NCI-H128 (cell line): ENCODE data around the gene DCTN4.

Source experiments
- DNase-seq: peaks from one replicate; lab custom pipeline; 2025; ENCODE audit not compliant: unreplicated experiment; lab: John Stamatoyannopoulos, UW

DCTN4 gene

GRCh38 chr5:150740992-150741391 lies 17.8 kb downstream of the DCTN4 start:
- no peak for DNase-seq

DNA sequence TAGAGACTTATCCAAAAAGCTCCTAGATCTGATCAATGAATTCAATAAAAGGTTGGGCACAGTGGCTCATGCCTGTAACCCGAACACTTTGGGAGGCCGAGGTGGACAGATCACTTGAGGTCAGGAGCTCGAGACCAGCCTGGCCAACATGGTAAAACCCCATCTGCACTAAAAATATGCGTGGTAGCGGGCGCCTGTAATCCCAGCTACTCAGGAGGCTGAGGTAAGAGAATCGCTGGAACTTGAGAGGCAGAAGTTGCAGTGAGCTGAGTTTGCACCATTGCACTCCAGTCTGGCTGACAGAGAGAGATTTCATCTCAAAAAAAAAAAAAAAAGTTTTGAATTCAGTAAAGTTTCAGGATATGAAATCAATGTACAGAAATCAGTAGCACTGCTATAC lies 20.0 kb downstream of the DCTN4 start:
- no peak for DNase-seq

DNA sequence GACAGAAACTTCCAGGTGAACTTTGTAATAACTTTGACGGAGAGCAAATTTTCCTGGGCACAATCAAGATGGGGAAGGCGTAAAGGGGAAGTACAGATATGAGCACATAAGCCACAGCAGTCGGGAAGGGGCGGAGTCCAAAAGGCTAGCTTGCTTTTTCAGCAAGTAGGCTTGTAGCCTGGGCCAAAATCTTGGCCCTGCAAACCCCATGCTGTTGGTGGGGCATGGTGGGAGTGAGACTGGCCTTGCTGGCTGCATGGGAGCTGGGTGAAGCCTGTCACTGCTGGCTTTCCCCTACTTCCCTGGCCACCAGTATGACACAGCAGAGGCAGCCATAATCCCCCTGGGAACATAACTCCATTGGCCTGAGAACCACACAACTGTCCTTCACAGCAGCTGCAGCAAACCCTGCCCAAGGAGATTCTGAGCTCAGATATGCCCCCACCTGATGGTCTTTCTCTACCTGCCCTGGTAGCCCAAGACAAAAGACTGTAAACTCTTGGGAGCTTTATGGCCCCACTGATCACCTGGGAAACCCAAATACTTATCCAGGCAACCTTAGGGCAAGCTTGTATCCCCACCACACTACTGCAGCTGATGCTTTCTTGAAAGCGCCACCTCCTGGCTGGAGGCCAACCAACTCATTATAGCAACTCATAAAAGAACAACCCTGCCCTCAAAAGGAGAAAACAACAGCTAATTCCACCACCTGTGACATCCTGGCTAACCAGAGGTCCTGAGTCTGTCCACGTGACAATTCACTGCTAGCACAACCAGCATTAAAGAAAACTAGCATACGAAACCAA lies 24.0 kb downstream of the DCTN4 start:
- DNase-seq: no peak

DNA sequence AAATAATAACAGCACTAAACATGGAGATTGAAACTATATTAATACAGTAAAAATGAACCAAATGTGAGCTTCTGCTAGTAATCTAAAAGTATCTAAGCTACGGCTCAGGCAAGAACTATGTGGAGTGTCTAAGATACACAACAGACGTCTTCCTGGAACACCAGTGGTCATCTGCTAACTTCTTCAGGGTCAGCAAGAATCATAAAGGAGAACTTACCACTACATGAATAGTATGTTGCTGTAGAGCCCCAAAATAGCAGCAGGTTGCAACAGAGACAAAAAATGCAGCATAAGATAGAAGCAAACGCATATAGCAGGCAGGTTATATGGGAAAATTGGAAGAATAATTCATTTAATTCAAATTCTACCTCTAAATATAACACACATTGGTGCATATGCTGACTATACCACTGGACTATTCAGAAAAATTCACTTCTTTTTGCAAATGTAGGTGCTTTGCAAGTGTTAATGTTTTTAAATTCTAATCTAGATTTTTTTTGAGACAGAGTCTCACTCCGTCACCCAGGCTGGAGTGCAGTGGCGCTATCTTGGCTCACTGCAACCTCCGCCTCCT lies 27.1 kb downstream of the DCTN4 start:
- no peak for DNase-seq

- no peak for DNase-seq
Observed at GRCh38 chr5:150729859-150730258, 29.0 kb downstream of the DCTN4 start.

GRCh38 chr5:150723845-150724244 lies 35.0 kb downstream of the DCTN4 start:
- no peak for DNase-seq

- no peak for DNase-seq
Observed at GRCh38 chr5:150710165-150710564, 48.7 kb downstream of the DCTN4 start.

GRCh38 chr5:150706776-150707390 lies 51.9 kb downstream of the DCTN4 start:
- no peak for DNase-seq

GRCh38 chr5:150703762-150704161 lies 55.1 kb downstream of the DCTN4 start:
- DNase-seq: no peak

GRCh38 chr5:150700594-150701377 lies 58.0 kb downstream of the DCTN4 start, which contains the start of gene RBM22:
TSS of gene RBM22 (minus strand) at chr5:150701062. CDS start at chr5:150700985, 77 bp downstream.
- peak; percentile 82 for DNase-seq

- DNase-seq: no peak
Observed at GRCh38 chr5:150700246-150700593, 58.6 kb downstream of the DCTN4 start.

GRCh38 chr5:150694612-150695011 lies 64.2 kb downstream of the DCTN4 start:
- no peak for DNase-seq

- DNase-seq: no peak
Observed at GRCh38 chr5:150692276-150692675, 66.5 kb downstream of the DCTN4 start.

- no peak for DNase-seq
Observed at GRCh38 chr5:150690760-150691159, 68.1 kb downstream of the DCTN4 start.

DNA sequence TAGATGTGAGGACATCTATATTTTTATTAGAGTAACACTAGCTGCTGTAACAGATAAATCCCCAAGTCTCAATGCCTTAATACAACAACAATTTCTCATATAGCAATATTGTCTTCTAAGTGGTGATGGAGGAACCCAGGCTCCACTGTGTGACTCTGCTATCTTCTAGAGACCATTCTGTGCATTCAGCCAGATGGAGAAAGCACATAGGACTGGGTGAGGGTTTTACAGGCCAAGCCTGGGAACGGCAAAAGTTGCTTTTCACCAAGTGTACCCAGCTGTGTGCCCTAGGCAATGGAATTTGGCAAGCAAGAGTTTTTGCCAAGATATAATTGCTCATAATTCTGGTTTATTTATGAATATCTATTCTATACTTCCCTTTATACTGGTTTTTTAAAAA lies 69.7 kb downstream of the DCTN4 start:
- no peak for DNase-seq

DNA sequence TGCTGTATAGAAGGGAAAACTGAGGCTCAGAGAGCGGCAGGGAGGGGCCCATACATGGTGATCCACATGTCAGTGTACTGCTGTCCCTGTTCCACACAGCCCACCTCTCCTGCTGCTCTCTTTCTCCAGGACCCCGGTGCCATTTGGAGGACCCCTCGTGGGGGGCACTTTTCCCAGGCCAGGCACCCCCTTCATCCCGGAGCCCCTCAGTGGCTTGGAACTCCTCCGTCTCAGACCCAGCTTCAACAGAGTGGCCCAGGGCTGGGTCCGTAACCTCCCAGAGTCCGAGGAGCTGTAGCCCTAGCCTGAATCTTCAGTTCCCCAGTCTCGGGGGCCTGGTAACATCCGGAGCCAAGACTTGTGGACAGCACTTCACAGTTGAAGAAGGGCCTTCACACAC lies 82.2 kb downstream of the DCTN4 start:
- DNase-seq: no peak

GRCh38 chr5:150675069-150675468 lies 83.7 kb downstream of the DCTN4 start:
- no peak for DNase-seq

- DNase-seq: no peak
Observed at GRCh38 chr5:150674341-150674821, 84.4 kb downstream of the DCTN4 start.

DNA sequence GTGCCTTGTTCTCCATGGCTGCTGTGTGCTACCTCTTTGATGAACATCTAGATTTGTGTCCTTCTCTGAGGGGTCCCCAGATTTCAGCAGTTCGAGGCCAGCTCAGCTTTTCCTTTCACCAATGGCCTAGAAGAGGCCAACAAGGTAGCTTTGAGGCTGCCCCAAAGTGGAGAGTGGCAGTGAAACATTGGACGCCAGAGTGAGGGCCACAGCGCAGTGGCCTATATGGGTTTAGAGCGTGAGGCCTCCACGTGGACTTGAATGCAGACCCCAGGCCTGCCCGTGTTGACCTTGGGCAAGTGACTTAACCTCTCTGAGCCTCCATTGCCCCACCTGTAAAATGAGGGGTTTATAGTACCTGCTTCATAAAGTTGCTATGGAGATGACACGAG lies 85.9 kb downstream of the DCTN4 start:
- DNase-seq: no peak

DNA sequence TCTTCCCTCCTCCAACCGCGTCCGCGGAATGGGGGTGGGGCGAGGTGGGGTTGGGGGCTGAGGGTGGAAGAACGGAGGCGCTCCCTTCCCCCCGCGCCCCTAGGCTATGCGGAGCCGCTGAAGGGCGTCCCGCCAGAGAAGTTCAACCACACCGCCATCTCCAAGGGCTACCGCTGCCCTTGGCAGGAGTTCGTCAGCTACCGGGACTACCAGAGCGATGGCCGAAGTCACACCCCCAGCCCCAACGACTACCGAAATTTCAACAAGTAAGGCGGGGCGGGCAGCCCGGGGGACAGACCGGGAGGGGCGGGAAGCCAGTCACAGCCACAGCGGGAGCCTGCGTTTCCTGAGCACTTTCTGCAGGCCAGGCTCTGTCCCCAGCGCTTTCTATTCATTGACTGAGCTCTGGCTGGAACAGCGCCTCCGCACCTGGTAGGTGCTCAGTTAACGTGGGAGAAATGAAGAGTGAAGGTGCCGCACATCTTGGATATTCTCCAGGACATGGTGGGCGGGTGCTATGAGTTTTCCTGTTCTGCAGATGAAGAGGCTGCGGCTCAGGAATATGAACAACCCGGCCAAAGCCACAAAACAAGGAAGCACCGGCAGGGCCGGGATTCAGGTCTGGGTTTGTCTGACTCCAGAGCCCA lies 86.5 kb downstream of the DCTN4 start:
- DNase-seq: no peak
